ENCODE results near the gene ADCY3. TPM values are rescaled to one million over a fixed set of nuclear protein-coding genes. Genes with fewer than 3 reads are reported as not detected.

ADCY3 gene
- polyA plus RNA-seq, 4 donors: 16.0 to 45.5 (median 22.9) TPM

DNA sequence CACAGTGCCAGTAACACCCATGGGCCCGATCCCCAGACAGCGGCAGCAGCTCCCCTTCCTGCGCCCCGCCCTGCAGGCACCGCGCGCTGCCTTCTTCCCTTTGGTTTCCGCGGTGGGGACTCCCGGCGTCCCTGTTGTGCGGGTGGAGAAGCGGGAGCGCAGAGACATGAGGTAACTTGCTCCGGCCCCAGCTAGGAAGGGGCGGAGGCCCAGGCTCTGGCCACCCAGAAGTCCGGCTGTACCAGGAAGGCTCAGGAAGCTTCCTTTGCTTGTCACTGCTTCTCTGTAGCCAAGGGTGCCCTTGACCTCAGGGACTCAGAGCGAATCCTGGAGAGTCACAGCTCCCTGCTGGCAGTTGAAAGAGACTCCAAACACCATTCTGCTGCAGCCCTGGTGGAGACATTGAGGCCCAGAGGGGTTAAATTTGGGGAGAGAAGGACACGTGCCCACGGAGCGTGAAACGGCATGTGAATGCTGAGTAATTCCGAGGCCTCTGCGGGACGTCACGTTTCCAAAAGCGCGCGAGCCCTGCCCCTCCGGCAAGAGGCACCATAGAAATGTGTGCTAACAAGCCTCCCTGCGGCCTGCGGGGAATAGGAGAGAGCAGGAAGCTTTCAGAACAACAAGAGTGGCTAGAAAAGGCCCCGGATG lies 6.7 kb upstream of the ADCY3 start:
- peak in 2 of 4 donors; percentile 8 to 12 for DNase-seq (ENCODE audit: low read depth in 4 of 4, low spot score in 3 of 4)

DNA sequence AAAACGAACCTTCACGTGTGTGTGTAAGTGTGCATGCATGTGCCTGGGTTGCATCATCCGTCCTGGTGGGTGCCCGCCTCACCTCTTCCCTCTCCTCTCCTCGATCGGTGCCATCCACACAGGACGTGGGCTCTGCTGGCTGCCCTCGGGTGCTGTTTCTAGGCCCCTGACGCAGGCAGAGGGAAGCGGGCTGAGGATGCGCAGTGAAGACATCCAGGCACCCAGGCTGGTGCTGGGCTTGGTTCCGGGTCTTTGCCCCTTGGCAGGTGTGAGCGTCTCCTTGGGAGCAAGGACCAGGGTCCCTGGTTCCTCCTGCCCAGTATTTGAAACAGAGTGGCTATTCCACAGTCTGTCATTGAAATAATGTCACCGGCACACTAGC lies 6.2 kb upstream of the ADCY3 start:
- no peak for DNase-seq (ENCODE audit: low read depth in 4 of 4, low spot score in 3 of 4)

DNA sequence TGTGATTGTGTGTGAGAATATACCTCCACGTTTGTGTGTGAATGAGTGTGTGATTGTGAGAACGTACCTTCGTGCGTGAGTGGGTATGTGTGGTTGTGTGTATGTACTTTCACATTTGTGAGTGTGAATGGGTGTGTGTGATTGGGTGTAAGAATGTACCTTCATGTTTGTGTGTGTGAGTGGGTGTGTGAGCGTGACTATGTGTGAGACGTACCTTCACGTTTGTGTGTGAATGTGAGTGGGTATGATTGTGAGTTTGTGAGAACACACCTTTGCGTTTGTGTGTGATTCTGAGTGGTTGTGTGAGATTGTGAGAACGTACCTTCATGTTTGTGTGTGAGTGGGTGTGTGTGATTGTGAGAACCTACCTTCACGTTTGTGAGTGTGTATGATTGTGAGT lies 5.8 kb upstream of the ADCY3 start:
- DNase-seq (ENCODE audit: low read depth in 4 of 4, low spot score in 3 of 4): no peak

DNA sequence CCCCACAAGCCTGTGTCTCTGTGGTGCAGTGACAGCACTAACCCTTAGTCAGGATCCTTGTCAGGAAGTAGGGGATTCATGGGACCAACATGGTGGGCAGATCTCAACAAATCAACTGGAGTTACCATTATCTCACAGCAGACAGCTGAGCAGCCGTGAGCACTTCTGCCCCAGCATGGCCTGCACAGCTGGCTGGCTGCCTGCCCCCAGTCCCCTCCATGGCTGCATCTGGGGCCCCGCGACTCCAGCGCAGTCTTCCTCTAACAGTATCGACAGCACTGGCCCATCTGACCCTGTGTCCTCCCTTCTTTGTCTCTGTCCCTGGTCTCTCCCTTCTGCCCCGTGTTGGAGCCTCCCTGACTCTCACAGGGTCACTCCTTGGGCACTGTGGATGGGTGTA lies 4.7 kb upstream of the ADCY3 start:
- DNase-seq (ENCODE audit: low read depth in 4 of 4, low spot score in 3 of 4): no peak

DNA sequence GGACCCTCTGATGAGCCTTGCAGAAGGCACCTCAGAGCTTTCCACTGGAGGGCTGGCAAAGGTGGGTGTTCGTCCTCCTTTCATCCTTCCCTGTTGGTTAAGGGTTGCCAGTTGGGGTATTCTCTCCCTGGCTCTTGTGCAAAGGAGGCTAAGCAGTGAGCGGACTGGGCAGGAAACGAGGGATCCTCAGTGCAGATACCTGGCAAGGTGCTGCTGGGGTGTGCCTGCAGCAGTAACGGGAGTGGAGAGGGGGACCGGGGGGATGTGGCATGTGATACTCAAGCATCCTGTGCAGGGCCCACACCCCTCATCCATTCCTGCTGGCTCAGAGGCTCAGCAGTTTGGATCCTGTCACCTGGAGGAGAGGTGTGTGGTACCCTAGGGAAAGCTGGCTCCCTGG lies 4.2 kb upstream of the ADCY3 start:
- no peak for DNase-seq (ENCODE audit: low read depth in 4 of 4, low spot score in 3 of 4)

DNA sequence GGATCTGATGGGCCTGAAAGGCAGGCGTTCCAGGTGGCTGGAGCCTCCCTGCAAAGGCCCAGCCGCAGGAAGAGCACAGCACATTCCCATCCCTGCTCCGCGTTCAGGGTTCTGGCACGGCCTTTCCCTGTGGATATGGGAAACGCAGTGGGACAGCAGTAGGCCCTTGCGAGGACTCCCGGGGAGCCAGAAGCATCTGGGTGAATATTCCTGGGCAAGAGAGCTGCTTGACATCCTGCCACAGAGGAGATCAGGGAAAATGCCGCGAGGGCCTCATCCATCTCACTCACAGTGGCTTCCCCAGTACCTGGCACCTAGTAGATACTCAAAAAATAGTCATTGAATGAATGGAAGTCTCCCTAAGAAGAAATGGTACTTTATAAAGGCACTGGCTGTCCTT lies 3.1 kb upstream of the ADCY3 start:
- DNase-seq (ENCODE audit: low read depth in 4 of 4, low spot score in 3 of 4): no peak

DNA sequence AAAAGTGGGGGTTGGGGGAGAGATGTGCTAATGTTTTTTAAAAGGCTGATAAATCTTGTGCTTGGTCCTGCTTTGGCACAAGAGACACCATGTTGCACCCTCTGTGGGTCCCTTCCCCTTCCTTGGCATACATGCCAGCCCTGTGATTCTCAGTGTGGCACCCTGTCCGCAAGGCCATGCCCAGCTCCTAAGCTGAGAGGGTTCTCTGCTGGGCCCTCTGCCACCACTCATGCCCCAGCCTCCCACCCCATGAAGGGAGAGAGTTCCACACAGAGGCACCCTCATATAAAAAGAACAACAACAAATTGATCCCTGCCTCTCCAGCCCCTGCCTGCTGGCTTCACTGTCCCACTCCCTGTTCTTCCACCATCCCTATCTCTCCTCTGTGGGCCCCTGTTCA lies 2.5 kb upstream of the ADCY3 start:
- DNase-seq (ENCODE audit: low read depth in 4 of 4, low spot score in 3 of 4): no peak

DNA sequence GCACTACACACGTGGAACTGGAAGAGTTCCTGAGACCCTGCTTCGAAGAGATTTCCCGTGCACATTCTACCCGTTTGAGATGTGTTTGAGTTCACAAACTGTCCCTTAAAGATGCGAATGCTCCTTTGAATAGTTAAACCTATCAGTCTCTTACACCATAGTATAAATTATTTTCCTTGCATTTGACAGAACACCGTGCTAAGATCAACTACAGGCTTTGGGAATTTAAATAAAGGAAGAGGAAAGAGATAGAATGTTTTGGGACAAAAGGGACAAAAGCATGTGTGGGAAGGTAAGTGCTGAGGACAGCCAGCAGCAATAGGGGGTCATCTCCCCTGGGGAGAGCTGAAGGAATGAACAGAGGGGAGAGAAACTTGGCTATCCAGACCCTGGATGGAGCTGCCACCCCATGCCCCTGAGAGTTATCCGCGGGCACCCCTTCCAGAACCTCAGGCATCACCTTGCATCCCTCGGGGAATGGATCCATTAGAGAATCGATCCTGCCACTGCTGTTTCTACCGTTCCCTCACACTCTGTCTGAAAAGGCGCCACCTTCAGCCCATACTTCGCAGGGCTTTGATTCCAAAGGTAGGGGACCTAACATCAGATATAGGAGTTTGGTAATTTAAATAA lies 888 bp upstream of the ADCY3 start:
- DNase-seq (ENCODE audit: low read depth in 4 of 4, low spot score in 3 of 4): no peak

DNA sequence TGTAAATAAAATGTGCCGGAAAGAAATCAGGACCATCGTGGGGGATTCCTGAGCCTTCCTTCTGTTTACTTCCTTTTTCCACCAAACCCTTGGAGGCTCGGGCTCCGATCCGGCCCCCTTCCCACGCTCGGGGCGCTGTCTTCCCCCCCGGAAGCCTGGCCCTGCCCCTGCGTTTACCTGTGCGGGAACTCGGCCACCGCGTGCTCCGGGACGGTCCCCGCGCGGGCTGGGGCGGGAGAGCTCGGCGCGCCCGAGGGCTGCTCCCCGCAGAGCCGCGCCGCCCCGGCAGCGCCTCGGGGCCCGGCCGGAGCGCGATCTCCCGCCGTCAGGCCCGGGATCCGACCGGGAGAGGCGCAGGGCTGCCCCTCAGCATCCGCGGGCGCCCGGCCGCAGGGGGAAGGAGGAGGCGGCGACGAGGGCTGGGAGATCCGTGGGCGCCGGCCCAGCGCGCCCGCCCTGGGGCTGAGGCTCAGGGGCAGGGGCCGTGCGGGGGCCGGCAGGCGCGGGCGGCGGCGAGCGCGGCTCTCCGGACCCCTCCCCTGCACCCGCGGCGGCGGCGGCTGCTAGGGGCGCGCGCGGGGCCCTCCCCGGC lies 435 bp downstream of the ADCY3 start:
- DNase-seq (ENCODE audit: low read depth in 4 of 4, low spot score in 3 of 4): peak in 1 of 4 donors; percentile 6

DNA sequence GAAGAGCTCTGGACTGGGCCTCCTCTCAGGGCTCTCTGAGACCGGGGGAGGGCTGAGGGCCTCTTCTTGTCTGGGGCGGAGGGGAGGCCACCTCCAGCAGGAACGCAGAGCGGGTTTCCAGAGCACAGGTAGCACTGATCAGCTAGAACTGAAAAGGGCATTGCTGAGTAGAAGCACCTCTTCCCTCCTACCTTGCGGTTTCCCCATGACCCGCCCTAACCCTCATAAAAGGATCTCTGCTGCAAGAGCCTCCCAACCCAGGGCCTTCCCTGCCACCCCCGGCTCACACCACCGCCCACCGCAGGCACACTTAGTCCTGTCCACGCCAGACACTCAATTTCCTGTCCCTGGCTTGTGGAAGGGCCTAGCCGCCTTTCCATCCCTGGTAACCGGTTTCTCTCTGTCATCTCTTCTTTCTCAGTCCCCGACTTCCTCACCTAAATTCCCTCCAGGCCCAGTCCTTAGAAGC lies 966 bp downstream of the ADCY3 start:
- peak in 1 of 4 donors; percentile 9 for DNase-seq (ENCODE audit: low read depth in 4 of 4, low spot score in 3 of 4)

DNA sequence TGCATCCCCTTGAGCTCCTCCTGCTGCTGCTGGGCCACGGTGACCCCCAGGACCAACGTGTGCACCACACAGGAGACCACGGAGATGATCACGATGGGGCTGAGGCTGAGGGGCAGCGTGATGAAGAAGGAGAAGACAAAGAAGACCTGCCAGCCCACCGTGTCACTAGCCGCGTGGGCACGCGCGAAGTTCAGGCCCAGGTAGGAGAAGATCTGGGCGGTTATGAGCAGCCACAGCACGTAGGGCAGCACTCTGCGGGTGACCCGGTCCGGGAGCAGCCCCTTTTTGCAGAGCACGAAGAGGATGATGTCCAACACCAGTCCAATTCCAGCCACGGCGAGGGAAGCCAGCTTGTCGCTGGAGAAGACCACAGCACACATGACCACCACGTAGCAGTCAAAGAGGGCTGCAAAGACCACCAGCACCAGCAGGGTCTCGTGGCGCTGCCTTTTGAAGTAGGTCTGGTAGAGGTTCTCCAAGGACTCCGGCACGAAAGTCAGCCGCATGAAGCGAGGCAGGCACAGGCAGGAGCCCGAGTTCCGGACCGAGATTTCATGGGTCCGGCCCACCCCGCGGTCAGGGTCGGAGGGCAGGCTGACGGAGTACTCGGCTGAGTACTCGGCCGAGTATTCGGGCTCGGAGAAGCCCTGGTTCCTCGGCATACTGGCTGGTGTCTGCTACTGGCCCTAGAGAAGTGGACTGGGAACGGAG lies 1.6 kb downstream of the ADCY3 start:
- no peak for DNase-seq (ENCODE audit: low read depth in 4 of 4, low spot score in 3 of 4)

DNA sequence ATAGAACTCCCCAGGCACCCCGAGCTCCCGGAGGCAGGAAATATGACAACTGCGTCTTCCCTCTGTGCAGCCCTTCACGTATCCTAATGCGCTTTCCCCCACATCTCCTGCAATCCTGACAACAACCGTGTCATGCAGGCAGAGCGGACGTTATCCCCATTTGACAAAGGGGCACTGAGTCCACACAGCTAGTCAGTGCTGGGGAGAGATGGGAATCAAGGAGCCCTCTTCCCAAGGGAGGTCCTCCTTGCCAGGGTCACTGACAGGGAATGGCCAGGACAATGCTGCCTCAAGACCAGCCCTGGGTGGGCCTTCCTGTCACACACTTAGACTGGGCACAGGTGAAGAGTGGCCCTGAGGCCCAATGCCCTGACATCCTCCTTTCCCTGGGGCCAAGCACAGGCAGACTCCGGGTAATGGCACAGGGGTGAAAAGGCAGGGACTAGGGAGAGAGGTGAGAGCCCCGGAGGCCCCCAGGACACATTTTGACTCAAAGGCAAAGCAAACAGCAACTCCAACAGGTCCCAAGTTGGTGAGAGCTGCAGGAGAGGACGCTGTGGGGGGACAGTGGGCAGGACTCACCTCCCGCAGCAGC lies 2.2 kb downstream of the ADCY3 start:
- no peak for DNase-seq (ENCODE audit: low read depth in 4 of 4, low spot score in 3 of 4)

DNA sequence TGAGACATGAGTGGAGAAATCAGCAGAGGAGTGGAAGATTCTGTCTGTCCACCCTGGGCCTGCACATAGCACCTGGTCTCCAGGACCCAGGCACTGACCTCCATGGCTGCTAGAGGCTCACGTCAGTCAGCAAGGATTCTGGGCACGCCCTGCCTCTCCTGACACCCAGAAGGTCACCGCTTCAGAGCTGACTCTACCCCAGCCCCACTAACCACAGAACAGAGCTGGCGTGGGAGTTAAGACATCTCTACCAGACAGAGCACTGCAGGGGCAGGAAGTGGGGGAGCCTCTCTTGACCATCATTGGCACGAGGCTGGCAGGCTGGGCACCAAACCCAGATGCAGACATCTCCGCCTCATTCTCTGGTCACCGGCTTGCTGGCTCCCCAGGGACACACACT lies 3.0 kb downstream of the ADCY3 start:
- DNase-seq (ENCODE audit: low read depth in 4 of 4, low spot score in 3 of 4): no peak

DNA sequence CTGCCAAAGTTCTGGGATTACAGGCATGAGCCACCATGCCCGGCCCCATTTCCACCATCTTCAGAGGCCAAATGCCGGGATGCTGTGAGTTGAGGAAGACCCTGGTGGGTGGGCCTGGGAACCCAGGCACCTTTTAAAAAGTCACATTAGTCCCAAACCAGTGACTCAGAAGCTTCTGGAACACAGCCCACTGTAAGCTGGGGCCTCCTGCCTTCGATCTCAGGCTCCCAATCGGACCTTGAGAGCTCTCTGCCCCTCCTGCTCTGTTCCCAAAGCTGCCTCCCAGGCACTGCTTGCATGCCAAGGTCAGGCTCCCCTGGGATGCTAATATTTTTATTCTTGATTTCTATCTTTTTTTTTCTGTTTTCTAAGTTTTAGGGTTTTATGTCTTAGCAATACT lies 4.2 kb downstream of the ADCY3 start:
- DNase-seq (ENCODE audit: low read depth in 4 of 4, low spot score in 3 of 4): no peak

DNA sequence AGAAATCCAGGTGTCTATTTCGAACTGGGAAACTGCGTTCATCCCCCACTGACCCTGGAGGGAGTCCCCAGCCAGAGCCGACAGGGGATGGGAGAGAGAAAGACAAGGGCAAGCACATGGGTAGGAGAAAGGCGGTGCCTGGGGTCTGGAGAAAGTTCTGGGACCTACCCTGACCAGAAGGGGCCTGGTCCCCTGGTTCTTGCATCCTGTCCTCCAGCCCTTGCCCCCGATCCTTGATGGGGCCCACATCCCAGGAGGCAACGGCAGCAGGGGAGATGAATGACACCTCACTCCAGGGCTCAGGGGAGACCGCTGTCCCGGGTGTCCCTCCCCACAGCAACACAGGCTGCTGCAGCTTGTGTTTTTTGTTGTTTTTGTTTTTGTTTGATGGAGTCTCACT lies 4.9 kb downstream of the ADCY3 start:
- no peak for DNase-seq (ENCODE audit: low read depth in 4 of 4, low spot score in 3 of 4)

DNA sequence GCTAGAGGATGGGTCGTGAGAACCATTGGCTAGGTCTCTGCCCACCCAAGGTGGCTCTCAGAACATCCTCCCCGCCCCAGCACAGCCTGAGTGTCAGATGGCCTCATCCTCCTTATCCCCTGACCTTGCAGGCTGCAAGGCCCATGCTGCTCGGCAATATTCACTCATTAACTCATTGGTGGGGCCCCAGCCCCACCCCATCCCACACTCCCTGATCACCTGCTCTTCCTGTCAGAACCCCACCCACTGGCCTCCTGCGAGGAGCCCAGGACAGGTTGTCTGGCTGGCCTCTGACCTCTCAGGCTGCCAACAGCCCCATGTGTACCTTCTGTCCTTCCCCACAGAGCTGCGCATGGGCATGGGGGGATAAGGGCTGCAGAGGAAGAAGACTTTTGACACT lies 5.3 kb downstream of the ADCY3 start:
- DNase-seq (ENCODE audit: low read depth in 4 of 4, low spot score in 3 of 4): no peak

DNA sequence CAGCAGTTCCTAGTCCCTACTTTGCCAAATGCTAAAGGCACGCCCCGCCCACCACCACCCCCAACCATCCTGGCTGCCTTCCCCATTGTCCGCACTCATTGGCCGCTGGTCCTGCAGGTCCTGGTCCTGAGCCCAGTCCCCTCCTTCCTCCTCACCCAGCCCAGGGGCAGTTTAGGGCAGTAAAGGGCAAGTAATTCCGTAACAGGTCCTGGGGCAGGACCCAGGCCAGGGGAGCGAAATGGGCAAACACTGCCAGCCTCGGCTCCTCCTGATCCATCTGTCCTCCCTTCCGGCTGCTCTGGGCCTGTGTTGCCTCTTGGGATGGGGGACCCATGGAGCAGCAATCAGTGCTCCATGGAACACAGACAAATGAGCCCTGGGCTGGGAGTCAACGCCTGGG lies 6.1 kb downstream of the ADCY3 start:
- no peak for DNase-seq (ENCODE audit: low read depth in 4 of 4, low spot score in 3 of 4)

DNA sequence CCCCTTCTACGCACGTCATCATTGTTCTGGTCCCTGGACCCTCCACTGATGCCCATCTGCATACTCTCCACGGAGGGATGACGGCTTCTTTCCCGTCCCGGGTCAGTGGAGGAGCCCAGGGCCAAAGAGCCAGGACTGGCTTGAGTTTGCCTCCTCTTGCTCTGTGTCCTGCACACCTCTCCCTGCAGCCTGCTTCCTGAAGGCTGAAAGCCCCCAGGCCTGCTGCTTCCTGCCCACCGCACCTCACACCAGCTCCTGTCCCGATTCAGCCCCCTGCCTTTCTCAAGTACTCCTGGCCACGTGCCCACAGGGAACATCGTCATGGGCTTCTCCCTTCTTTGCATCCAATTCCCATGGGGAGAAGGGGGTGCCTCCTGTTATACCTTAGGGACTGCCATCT lies 7.1 kb downstream of the ADCY3 start:
- DNase-seq (ENCODE audit: low read depth in 4 of 4, low spot score in 3 of 4): no peak

DNA sequence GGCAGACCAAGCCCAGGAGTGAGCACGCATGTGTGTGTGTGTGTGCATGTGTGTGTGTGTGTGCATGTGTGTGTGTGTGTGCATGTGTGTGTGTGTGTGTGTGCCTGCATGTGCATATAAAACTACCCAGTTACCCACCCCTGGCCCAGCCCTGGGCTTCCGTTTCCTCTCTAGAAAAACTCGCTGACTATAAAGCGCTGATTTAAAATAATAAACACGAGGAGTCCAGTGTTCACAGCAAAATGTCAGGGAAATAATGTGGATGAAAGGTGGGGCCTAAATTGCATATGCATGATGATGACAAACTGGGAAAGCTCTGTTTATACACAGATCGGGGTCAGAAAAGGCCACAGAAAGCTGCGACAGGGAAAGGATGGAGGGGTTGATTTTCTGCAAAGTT lies 7.5 kb downstream of the ADCY3 start:
- no peak for DNase-seq (ENCODE audit: low read depth in 4 of 4, low spot score in 3 of 4)

DNA sequence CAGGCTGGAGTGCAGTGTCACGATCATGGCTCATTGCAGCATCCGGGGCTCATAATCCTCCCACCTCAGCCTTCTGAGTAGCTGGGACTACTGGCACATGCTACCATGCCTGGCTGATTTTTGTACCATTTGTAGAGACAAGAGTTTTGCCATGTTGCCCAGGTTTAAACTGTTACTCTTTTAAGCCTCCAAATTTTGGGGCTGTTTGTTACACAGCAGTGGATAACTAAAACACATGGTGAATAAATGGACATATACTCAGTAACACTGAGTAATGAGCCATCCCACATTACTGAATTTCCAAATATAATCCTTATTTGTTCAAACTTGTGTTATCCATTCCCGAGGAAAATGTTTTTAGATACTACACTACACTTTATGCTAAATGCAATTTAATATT lies 9.8 kb downstream of the ADCY3 start:
- DNase-seq (ENCODE audit: low read depth in 4 of 4, low spot score in 3 of 4): no peak

DNA sequence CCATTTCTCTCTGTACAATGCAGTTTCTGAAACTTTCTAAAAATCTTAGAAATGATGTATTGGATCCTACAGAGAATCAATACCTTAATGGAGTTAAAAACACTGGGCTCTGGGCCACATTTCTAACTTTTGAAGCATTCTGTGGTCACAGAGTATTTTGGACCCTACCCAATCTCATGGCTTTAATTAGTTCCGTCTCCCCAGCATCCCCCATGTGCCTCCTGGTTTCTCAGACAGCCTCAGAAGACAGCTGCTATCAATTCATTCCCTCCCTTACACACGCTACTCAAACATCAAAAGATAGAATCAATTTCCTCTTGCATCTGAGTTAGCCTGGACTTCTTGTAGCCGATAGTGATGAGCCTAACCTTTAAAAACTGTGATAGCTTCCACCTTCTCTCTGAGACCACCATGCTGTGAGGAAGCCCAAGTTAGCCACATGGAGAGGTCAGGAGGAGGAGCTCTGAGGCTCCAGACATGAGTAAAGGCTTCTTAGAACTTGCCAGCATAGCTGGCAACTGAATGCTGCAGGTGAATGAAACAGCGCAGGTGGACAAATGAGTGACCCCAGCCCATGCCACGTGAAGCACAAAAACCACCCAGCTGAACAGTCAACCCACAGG lies 10.4 kb downstream of the ADCY3 start:
- DNase-seq (ENCODE audit: low read depth in 4 of 4, low spot score in 3 of 4): no peak
